Right lobe of liver (tissue), 6 donors: Measurements from ENCODE around the gene MMP10. TPM values are rescaled to one million over a fixed set of nuclear protein-coding genes. Genes with fewer than 3 reads are reported as not detected.

Source experiments
- ATAC-seq, 4 donors: fragments of 200-7000 bp; cut with Tn5 transposase; one replicate each; pipeline ENCODE4 v1.9.1; 2020; ENCODE audit warnings: mild to moderate bottlenecking in 4 of 4, moderate library complexity in 4 of 4
- DNase-seq, 3 donors: peaks; one replicate each; pipeline ENCODE4 v3.0.0-alpha.2; 2020
- H3K27ac ChIP-seq, 3 donors: fragments of 200-600 bp; one replicate each; pipeline ENCODE4 v1.8.0; 2022
- H3K27me3 ChIP-seq, 2 donors: fragments of 200-600 bp; one replicate each; pipeline ENCODE4 v1.8.0; 2022
- H3K36me3 ChIP-seq, 4 donors: fragments of 200-600 bp; sonication (generic) in 1 of 4; one replicate each; pipeline versions ENCODE4 v1.5.1 to v1.8.0; 2017 to 2022; ENCODE audit warnings: control low read depth in 1 of 4
- H3K4me1 ChIP-seq, 4 donors: fragments of 200-600 bp; sonication (generic) in 1 of 4; one replicate each; pipeline versions ENCODE4 v1.5.1 to v1.8.0; 2017 to 2022; ENCODE audit warnings: control low read depth in 1 of 4
- H3K4me3 ChIP-seq, 3 donors: fragments of 200-600 bp; one replicate each; pipeline ENCODE4 v1.8.0; 2022
- H3K9me3 ChIP-seq, 4 donors: fragments of 200-600 bp; sonication (generic) in 1 of 4; one replicate each; pipeline versions ENCODE4 v1.5.1 to v1.8.0; 2017 to 2022; ENCODE audit warnings: control low read depth in 1 of 4
- CTCF ChIP-seq, 4 donors: fragments of 200-600 bp in 3 of 4; fragments of 450-650 bp in 1 of 4; IDR thresholded peaks; one replicate each; pipeline versions ENCODE4 v1.5.1 to v1.8.0; 2016 to 2022; ENCODE audit warnings: antibody characterized with exemption in 4 of 4, mild to moderate bottlenecking in 2 of 4
- POLR2A ChIP-seq: fragments of 450-650 bp; IDR thresholded peaks from one replicate; pipeline ENCODE4 v1.6.1; 2017; ENCODE audit warnings: antibody characterized with exemption, mild to moderate bottlenecking
- WGBS: methylation state at CpG from one replicate; pipeline ENCODE4 v1.1.6; 2018; ENCODE audit warnings: low coverage, low lambda C conversion rate; ENCODE audit not compliant: insufficient coverage; ENCODE audit errors: missing lambda C conversion rate; 5-methylcytosine and 5-hydroxymethylcytosine counted together
- intact Hi-C, 2 donors: fragments of 100-400 bp; cut with DNase I; formaldehyde crosslinking; loops; one replicate each; pipeline versions ENCODE4 v1.11.2 to v1.14.1; 2022
- total RNA-seq, 6 experiments: library from RNA; depleted of rRNA in 2 of 6; stranded (reverse); fragments of >200 nt in 2 of 6; fragmentation: NEBNext Ultra II Directional in 3 of 6; extraction: Animal tissue kit (Norgen Biotek cat#: 25700) in 3 of 6; gene quantifications; one replicate each; pipeline versions ENCODE4 v1.1.0 to v1.2.4, GENCODE V29; 2016 to 2023
- donor health status: DM: no; HTN: yes; CAD: no.
- donor health status: DM: no; HTN: no; CAD: no.
- donor health status: DM: no; HTN: no; CAD: no.
- donor health status: DM: no; HTN: yes; CAD: no.
- donor health status: DM: no; HTN: yes; CAD: no.

MMP10 gene
- total RNA-seq, 6 experiments from 2014 or later: 0.35 TPM; not detected in 5

GRCh38 chr11:102806296-102806695 is 25.9 kb upstream of the MMP10 start:
- ATAC-seq (no peak), DNase-seq (no peak)
- H3K27me3 ChIP-seq: no peaks in the 10 kb centered on the region
- H3K27ac ChIP-seq: no peak overlapping the region
- WGBS: 39% methylated on average over 3 of the region's 3 CpGs
- no peaks in the 10 kb centered on the region for H3K9me3 ChIP-seq
- no peak overlapping the region for H3K4me3 ChIP-seq
- no peaks in the 10 kb centered on the region for H3K4me1 ChIP-seq
- TF ChIP-seq POLR2A (no peak), CTCF (IDR thresholded peaks at IDR 0.05) (no peak)
- H3K36me3 ChIP-seq: no peaks in the 10 kb centered on the region
- intact Hi-C loops: no loop called here

GRCh38 chr11:102802341-102802740 is 21.9 kb upstream of the MMP10 start:
- DNase-seq (no peak), ATAC-seq (no peak)
- 19% methylated on average over 2 of the region's 2 CpGs for WGBS
- H3K4me3 ChIP-seq: no peak overlapping the region
- no peaks in the 10 kb centered on the region for H3K4me1 ChIP-seq
- intact Hi-C loops: no loop called here
- no peaks in the 10 kb centered on the region for H3K36me3 ChIP-seq
- no peak for TF ChIP-seq CTCF (IDR thresholded peaks at IDR 0.05)
- no peak for TF ChIP-seq POLR2A
- no peaks in the 10 kb centered on the region for H3K27me3 ChIP-seq
- no peaks in the 10 kb centered on the region for H3K9me3 ChIP-seq
- H3K27ac ChIP-seq: no peak overlapping the region

GRCh38 chr11:102800767-102801166 is 20.3 kb upstream of the MMP10 start:
- intact Hi-C loops: no loop called here
- Histone ChIP-seq H3K4me1 (no peaks in the 10 kb centered on the region), H3K27me3 (no peaks in the 10 kb centered on the region), H3K36me3 (no peaks in the 10 kb centered on the region), H3K9me3 (no peaks in the 10 kb centered on the region), H3K27ac (no peak overlapping the region), H3K4me3 (no peak overlapping the region)
- WGBS: 52% methylated on average over 4 of the region's 4 CpGs
- ATAC-seq: no peak
- TF ChIP-seq POLR2A: no peak
- DNase-seq: no peak

GRCh38 chr11:102799681-102800340 is 19.4 kb upstream of the MMP10 start:
- H3K4me1 ChIP-seq: no peaks in the 10 kb centered on the region
- ATAC-seq (peak in 2 of 4 donors; percentile 45 to 53), DNase-seq (no peak)
- H3K27me3 ChIP-seq: no peaks in the 10 kb centered on the region
- intact Hi-C loops: no loop called here
- TF ChIP-seq POLR2A (no peak), CTCF (IDR thresholded peaks at IDR 0.05) (no peak)
- no peaks in the 10 kb centered on the region for H3K9me3 ChIP-seq
- H3K4me3 ChIP-seq: no peak overlapping the region
- no peak overlapping the region for H3K27ac ChIP-seq
- no peaks in the 10 kb centered on the region for H3K36me3 ChIP-seq
- WGBS: 37% methylated on average over 6 of the region's 6 CpGs

- ATAC-seq: peak in 1 of 4 donors; percentile 14
- Histone ChIP-seq H3K27me3 (no peaks in the 10 kb centered on the region), H3K4me1 (no peaks in the 10 kb centered on the region), H3K27ac (no peak within 1 kb of the TSS), H3K36me3 (no peaks in the 10 kb centered on the region), H3K9me3 (no peaks in the 10 kb centered on the region), H3K4me3 (no peak within 1 kb of the TSS)
- DNase-seq: no peak
- TF ChIP-seq CTCF (IDR thresholded peaks at IDR 0.05): no peak
- no peak for TF ChIP-seq POLR2A
- WGBS: 48% methylated on average over 3 of the region's 7 CpGs
- intact Hi-C loops: no loop called here
Observed at GRCh38 chr11:102798012-102798746, 17.8 kb upstream of the MMP10 start, which contains the start of gene MMP1. Gene MMP1 (minus strand): TSS chr11:102798160. CDS start chr11:102798092, 68 bp downstream.
